Esophagus squamous epithelium (tissue), 4 donors: ENCODE measurements around the gene SURF1.

Experiments used
- CTCF ChIP-seq, 6 experiments: fragments of 450-650 bp in 4 of 6; fragments of 200-600 bp in 2 of 6; sonication (generic) in 2 of 6; IDR thresholded peaks; one replicate each; pipeline ENCODE4 v1.5.1; 2016 to 2019; ENCODE audit warnings: antibody characterized with exemption in 6 of 6, mild to moderate bottlenecking in 4 of 6, moderate library complexity in 4 of 6
- POLR2A ChIP-seq, 4 donors: fragments of 450-650 bp; IDR thresholded peaks; one replicate each; pipeline ENCODE4 v1.6.1; 2017; ENCODE audit warnings: antibody characterized with exemption in 4 of 4, mild to moderate bottlenecking in 4 of 4, moderate library complexity in 3 of 4

DNA sequence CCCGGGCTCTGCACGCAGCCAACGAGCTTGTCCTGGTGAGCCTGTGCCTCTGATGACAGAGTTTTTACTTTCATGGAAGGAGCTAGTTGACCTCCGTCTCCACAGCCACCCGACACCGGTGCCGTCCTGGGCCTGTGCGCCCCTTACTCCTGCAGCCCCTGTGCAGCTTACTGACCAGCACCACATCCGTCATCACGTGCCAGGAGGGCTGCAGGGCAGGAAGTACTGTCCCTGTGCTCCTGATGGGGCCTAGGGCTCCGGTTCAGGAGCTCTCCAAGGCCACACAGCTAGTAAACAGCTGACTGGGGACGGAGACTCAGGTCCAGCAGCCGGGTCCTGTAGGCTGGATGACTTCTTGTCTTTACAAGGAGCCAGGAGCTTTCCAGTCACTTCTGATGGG is 30.1 kb upstream of the SURF1 start:
- TF ChIP-seq CTCF (IDR thresholded peaks at IDR 0.05) (no peak), POLR2A (IDR thresholded peaks at IDR 0.05) (no peak)
